ENCODE results near the gene ENAM.
"Not testable (repeated sequence)": the region's sequence is repeated elsewhere in the genome, so short reads cannot be mapped to it uniquely, and the experiment has no call there.

- TF ChIP-seq CREB1 (IDR thresholded peaks at IDR 0.05); CTCF (IDR thresholded peaks at IDR 0.05; ENCODE audit: control extremely low read depth in 1 of 3, insufficient read depth in 1 of 3, low read depth in 1 of 3, low read length in 3 of 3); SP2 (IDR thresholded peaks at IDR 0.05; ENCODE audit: low read length); POLR2A (IDR thresholded peaks at IDR 0.05; ENCODE audit: control extremely low read depth in 1 of 2, low read depth in 2 of 2, low read length in 2 of 2); BRCA1 (IDR thresholded peaks at IDR 0.05; ENCODE audit: low read depth, low read length); JUND (IDR thresholded peaks at IDR 0.05; ENCODE audit: low read length); POLR2AphosphoS5 (IDR thresholded peaks at IDR 0.05; ENCODE audit: low read depth, low read length): not testable (repeated sequence)
These were observed 53.6 kb downstream of the ENAM start for GRCh38 chr4:70682142-70682541.

Measured in H1 (cell line).